Endothelial cell of hepatic sinusoid (primary cell): ENCODE results near the gene SEPTIN6.
"Not testable (repeated sequence)": the region's sequence is repeated elsewhere in the genome, so short reads cannot be mapped to it uniquely, and the experiment has no call there.

Experiments used
- in situ Hi-C: cut with HindIII; loops from 2 replicates; pipeline ENCODE4 v1.10.0; 2017; ENCODE audit warnings: low sequenced_read_pairs

The SEPTIN6 gene

DNA sequence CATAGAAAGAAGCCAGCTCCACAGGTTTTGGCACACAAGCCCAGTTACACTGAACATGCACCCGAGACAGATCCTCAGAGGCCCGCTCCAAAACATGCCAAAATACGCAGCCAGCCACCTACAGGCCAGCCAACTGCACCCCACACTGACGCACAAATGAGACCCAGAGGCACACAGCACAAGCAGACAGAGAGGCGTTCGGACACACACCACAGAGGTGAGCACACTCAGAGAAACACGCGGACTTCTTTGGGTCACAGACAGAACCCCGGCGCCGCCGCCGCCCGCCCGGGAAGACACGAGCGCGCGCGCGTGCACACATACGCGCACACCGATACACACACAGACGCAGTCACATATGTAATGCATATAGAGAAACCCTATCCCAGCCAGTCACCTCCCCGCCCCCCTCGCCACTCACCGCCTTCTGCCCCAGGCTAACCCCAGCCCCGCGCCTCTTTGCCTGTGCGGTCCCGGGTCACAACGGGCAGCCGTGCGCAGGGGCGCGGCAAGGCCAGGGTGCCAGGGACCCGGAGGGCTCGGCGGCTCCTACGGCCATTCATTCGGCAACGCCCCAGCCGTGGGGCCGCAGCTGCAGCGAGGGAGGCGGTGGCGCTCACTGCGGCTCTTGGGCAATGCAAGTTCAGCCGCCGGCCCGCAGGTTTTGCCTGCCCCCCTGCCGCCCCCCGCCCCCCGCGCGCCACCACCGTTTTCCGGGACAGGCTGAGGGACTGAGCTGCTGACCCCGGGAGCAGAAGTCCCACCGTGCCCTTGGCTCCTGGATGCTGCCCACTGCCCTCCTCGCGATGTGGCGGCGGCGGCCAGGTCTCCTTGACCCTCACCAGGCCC lies 553 bp downstream of the SEPTIN6 start:
- in situ Hi-C loops: no loop called here

DNA sequence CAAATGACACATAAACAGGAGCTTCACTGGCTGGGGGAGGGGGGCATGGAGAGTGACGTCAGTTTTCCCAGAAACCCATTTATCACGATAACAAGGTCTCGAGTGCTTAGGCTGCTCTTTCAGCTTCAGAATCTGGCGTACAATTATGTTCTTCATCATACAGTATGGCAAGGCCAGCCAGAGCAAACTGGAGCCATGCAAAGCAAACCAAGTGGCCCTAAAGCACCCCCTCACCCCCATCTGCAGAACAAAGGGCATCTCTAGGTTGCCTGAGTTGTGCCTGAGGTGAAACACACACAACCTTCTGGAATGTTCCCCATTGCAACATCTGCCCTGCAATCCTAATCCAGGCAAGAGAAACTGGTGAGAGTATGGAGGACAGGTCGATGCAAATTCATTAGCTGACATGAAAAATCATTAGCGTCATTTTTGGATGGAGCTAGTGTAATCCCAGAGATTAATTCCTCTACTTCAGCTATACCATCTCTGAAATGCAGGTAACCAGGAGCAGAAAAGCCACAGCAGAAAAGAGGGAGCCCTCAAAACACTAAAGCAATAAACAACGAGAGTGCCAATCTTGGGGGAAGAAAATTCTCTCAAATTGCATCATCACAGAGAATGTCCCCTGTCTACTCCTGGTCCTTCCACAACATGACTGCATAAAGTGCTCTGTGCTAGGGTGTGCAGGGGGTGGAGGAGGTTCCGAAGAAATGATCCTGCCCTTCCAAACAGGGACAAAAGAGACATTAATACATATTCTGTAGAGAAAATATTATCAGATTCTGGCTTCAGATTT lies 1.8 kb downstream of the SEPTIN6 start:
- in situ Hi-C loops: no loop called here

DNA sequence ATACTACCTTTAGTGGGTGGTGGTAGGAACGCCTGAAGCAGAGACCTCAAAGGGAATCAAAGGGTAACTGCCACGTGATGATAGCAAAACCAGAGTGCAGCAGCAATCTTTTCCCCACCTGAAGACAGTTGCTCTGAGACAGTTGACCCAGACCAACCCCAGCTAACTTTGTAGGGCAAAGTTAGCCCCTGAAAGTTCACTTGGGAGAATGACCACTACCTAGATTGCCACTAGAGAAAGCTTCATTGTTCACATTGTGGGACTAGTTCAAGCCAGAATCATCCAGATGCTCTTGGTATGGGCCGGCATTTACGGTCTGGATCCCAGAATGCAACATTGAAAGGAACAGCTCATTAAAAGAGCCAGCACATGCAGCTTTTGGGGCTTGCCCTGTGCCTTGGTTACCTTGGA lies 4.1 kb downstream of the SEPTIN6 start:
- in situ Hi-C loops: no loop called here

DNA sequence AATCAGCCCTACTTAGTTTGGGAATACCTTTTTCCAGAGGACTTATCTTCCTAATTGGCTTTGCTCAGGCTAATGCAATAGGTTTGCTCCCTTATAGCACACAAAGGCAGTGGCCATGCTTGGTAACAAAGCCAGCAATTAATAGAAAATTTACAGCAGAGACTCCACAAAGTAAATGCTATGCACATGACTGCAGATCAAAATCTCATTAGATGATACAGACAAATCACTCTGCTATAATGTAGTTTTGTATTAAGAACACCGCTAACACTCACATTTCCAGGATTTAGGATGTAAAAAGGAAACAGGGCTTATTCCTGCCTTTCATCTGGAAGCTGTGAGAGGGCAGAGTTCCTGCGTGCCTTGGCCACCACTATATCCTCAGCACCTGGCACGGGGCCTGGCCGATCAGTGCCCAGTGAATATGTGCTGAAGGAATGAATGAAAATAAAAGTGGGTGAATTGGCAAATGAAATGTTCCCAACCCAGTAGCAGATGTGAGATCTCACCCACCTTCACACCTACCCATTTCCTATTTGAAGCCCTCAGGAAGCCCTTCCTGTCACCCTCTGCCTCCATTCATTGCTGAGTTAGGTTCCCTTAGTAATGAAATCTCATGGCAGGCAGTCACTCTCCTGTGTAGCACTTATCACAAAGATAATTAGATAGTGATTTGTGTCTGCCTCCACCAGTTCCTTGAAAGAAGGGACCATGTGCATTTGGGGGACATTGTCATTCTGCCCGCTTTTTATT lies 5.1 kb downstream of the SEPTIN6 start:
- in situ Hi-C loops: no loop called here

DNA sequence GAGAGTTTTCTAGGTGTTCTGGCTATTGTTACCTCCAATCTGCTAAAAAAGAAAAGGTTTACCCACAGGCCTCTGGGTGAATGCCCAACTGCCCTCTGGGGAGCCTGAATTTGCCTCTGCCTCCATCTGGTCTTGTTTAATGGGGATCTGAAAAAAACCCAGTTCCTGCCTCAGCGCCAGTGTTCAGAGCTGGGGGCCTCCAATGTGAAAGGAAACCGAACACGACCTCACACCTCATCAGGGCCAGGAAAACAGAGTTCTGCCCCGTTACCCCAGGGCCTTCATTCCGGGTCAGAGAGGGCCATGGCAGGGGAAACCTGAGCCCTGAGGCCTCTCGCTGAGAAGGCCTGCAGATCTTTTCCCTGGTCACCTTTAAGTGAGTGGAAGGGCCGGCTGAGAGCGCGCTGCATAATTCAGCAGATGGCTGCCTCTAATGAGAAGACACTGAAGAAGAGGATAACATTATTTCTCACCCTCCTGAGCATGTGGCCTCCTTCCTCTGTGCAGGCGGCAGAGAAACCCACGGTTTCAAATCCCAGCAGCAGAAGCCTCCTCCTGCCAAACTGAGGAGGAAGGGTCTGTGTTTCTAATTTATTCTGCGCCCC lies 6.8 kb downstream of the SEPTIN6 start:
- in situ Hi-C loops: no loop called here

DNA sequence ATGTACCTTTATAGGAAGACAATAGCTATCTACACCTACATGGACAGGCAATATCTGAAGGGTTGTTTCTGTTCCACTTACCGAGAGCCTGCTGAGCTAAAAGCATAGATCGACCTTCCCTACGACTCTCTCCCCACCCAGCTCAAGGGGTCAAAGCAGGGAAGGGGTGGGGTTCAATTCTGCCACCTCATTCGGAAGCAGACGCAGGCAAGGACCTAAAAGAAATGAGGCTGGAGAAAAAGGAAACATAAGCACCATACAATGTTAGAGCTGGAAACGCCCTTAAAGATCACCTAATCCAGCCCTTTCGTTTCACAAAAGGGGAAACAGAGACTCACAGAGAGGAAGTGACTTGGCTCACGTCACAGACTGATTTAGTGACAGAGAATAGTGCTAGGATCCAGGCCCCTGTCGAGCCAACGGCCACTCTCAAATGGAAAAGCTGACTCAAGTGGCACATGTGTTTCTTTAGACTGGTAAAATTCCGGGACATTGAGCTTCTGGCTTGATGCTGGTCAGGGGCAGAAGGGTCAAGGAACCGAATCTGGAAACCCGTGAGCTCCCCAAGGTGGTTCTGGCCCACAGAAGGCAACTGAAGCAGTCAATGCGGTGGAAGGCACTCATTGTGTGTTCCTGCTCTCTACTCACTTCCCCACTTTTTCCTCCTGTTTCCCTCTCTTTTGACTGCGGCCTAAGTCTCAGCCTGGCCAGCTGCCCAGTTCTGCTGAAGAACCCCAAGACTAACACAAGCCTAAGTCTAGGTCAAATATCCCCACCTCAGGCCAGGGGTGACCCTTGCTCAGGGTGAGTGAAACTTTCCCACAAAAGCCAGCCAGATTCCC lies 7.5 kb downstream of the SEPTIN6 start:
- in situ Hi-C loops: no loop called here

DNA sequence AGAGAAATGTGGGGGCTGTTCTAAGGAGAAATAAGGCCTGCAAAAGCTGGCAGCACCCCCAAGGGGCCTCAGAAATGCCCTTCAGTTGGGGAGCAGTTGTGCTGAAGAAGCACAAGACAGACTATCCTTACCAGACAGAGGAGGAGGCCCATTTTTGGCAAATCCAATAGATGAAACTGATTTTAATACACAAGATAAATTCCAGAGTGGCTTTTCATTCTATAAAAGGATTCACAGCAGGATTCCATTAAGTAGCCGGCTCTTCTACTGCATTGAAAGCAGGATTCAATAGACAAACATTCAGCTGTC lies 8.1 kb downstream of the SEPTIN6 start:
- in situ Hi-C loops: no loop called here

DNA sequence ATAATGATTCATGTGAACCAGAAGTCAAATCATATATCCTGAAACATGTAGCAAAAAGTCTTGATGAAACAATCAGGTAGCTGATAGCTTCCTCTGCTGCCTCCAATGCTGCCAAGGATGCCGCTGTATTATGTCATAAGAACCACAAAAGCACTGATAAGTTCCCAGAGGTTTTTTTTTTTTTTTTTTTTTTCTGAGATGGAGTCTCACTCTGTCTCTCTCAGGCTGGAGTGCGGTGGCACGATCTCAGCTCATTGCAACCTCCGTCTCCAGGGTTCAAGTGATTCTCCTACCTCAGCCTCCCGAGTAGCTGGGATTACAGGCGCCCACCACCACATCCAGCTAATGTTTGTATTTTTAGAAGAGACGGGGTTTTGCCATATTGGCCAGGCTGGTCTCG lies 8.7 kb downstream of the SEPTIN6 start:
- in situ Hi-C loops: not testable (repeated sequence)

DNA sequence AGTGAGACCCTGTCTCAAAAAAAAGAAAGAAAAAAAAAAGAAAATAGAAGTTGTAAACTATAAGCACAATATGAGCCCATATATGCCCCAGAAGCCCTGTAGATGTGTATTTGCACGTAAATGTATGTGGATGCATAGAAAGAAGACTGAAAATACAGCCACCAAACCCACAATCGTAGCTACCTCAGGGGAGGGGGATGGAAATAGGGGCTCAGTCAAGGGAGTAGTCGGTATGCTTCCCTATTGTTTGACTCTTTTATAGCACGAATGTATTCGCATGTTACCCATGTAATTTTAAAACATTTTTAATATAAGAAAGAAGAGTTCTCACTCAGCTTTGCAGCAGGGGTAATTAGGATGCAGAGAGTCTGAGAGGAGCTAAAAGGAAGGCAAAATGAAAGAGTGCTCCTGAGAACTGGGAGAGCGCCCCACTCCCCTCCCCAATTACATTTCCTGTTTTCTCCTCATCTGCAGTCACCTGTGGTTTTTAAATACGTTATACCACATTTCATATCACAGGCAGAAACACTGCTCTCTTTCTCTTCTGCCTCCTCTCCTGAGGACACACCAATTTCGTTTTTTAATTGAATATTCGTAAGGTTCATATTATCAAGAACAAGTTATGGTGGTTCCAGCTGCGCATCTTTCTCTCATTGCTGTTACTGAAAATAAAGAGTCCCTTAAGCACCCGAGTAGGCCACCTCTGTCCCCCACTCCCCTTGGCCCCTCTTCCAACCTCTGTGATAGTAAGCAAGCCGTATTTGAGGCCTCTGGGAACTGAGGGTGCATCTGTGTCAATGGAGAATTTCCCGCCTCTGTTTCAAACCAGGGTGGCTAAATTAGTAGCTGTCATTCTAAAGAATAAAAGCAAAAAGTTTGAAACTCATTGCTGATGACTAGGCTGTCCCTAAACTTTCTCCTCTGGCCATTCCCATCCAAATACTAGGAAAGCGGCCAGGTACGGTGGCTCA lies 10.7 kb downstream of the SEPTIN6 start:
- in situ Hi-C loops: no loop called here

DNA sequence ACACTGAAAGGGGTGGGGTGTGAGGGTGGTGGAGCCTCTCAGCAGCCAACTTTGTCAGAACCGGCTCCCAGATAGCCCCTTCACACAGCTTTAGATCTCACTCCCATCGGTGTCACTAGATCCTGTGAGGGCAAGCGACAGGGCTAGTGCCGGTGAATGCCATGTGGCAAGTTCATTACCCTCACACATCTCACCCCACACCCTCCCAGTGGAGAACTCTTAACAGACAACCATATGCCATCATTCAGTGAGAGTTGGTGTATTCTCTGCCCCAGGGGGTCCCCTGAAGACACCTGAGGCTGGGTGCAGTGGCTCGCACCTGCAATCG lies 15.3 kb downstream of the SEPTIN6 start:
- in situ Hi-C loops: no loop called here

DNA sequence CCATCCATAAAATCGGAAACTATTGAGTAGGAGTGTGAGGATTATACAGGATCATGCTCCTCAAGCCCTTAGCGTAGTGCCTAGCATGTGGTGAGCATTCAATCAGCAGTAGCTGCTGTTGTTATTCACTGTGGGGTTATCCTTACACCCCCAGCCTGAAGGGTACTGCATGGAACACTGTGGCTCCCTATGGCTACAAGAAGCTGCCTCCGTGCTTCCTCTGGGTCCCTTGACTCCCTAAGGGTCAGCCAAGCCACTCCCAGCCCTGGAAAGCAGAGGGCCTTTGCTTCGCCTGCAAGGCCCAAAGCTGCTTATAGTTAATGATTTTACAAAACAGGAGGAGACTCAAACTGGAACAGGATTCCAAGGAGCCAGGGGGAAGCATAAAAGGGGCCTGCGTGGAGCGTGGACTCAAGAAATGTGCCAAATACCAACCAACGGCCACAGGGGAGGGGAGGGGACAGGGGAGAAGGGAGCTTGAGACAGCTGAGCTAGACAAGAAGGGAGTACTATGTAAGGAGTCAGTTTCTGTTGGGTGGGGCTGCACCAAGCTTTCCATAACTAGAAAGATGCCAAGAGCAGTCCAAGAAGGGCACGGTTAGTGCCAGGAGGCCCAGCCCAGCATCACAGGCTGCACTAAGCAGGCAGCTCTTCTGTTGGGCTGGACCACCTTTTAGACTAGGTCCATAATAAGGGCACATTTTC lies 15.9 kb downstream of the SEPTIN6 start:
- in situ Hi-C loops: no loop called here

DNA sequence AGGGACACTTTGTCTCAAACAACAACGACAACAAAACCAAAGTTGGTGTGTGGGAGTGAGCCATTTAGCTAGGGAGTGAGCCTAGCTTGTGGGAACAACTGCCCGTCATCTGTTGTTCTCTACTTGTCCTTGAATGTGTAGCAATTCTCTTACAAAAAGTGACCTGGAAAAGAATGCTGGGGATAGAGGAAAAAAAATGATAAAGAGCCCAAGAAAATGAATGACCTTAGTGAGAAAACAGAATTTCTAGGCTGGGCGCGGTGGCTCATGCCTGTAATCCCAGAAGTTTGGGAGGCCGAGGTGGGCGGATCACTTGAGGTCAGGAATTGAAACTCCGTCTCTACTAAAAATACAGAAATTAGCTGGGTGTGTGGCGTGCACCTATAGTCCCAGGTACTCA lies 19.6 kb downstream of the SEPTIN6 start:
- in situ Hi-C loops: no loop called here

DNA sequence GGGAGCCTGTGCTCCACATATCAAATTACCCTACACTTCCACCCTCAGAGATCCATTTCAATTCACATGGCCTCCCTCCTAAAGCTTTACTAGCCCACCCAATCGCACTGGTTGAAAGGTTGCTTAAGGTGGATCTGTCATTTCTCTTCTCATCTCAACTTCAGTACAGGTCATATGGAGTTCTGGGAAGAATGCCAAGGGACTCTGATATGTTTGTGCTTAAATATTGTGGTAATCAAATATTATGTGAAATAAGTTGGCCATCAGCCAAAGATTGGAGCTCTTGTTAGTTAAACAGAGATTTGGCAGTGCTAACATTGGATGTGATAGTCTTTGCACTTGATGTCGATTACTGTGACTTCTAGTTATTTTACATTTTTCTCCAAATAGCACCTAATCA lies 20.5 kb downstream of the SEPTIN6 start:
- in situ Hi-C loops: no loop called here

DNA sequence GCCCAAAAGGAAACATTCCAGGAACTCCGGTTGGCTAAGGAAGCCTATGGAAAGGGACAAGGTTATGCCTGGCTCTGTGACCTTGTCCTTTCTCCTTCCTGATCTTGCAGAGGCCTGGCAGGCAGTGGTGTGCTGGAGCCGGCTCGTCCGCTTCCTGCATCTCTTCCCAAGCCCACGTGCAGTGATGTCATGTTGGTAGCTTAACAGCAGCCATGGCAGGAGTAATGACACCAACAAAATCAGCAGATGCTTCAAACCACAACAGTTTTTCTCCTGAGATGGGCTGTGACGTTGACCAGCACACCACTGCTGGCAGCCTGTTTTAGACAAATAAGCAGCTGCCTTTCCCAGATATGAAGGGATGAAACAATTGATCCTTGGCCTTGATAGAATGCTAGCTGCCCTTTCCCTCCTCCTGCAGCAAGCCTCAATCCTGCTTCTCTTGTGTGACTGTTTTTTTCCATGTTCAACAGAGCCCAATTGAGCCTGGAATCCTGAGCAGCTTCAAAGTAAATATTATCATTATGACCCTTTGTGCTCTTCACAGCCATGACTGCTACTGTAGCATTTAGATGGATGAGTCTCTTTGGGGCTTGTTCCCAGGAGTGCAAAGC lies 23.4 kb downstream of the SEPTIN6 start:
- in situ Hi-C loops: no loop called here

DNA sequence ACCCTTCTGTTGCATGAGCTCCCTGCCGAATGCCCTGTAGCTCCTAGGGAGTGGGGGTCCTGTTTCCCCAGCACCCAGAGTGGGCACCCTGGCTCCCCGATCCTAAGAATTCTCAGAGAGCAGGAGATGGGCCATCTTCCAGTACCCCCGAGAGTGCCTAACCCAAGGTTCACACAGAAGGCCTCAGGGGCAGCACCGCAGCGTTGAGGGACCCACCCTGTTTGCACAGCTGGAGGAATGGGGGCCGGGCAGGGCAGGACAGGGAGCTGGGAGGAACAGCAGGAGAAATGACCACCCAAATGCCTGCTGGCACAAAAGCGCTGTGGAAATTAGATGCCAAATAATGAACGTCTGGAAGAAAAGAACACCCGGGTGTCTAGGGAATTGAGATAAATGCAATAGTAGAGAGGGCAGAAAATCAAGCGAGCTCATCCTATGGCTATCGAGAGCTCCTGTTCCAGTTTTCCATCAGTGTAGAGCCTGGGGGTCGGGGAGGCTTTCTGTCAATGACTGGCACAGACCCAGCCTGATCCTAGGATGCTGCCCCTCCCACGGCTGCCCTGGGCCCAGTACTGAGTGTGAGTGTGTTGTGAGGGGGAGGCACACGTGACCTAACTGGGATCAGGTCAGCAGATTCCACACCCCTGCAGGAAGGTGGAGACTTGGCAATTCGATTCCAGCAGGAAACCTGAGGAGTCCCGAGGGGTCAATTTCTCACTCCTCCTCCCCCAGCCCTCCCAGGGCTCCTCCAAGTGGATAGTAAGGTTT lies 25.7 kb downstream of the SEPTIN6 start:
- in situ Hi-C loops: no loop called here

DNA sequence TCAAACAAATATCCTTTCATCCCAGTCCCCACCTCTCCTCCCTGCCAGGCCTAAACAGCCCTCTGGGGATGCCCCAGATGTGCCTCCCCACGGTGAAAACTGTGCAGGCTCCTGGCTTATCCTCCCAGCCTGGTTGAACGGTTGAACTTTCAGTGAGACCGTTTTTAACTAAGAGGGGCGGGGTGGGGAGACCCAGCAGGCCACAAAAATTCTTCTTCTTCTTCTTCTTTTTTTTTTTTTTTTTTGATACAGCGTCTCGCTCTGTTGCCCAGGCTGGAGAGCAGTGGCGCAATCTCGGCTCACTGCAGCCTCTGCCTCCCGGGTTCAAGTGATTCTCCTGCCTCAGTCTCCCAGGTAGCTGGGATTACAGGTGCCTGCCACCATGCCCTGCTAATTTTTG lies 28.1 kb downstream of the SEPTIN6 start:
- in situ Hi-C loops: not testable (repeated sequence)

DNA sequence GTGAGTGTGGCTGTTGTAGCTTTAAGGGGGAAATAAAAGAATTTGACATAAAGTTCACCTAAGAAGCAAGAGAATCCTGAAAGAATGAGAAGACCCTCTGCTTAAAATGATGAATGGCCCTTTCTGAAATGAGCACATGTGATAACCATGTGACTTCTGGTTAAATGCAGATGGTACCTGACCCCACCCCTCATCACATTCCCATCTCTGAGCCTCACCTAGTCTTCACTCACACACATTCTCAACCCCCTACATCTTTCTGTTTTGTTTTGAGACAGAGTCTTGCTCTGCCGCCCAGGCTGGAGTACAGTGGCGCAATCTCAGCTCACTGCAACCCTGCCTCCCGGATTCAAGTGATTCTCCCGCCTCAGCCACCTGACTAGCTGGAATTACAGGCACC lies 31.5 kb downstream of the SEPTIN6 start:
- in situ Hi-C loops: no loop called here

DNA sequence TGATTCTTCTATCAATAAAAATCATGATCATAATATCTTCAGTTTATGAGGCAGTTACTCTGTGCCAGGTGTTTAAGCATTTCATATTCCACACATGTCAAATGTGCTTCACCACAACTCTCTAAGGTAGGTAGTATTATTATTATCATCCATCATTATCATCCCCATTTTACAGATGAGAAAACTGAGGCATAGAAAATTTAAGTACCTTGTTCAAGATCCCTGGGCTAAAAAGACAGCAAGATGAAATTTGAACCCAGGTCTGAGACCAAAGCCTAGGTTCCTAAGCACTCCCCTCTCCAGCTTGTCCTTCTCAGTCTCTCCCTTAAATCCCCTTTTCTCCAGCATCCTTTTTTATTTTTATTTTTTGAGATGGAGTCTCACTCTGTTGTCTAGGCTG lies 33.4 kb downstream of the SEPTIN6 start:
- in situ Hi-C loops: no loop called here
